T-cell (primary cell): Measurements from ENCODE around the gene INSRR. TPM values are rescaled to one million over a fixed set of nuclear protein-coding genes. Genes with fewer than 3 reads are reported as not detected.

ENCODE experiments used
- ATAC-seq, 4 experiments: fragments of 200-7000 bp in 3 of 4; fragments of 150-1000 bp in 1 of 4; cut with Tn5 transposase; replicated peaks in 1 of 4; 1 replicate in 3 of 4; 2 replicates in 1 of 4; pipeline ENCODE4 v1.10.0; 2021; ENCODE audit warnings: moderate library complexity in 3 of 4, mild to moderate bottlenecking in 2 of 4, moderate number of reproducible peaks in 1 of 4
- CTCF ChIA-PET, 2 donors: fragments of 300-600 bp; sonication (Branson Sonifier 250); formaldehyde crosslinking; loops; one replicate each; lab custom pipeline; 2022; ENCODE audit warnings: antibody characterized with exemption in 2 of 2; lab: Charles Lee
- POLR2A ChIA-PET, 2 donors: fragments of 300-600 bp; sonication (Branson Sonifier 250); formaldehyde crosslinking; loops; one replicate each; lab custom pipeline; 2022; ENCODE audit warnings: antibody characterized with exemption in 2 of 2; lab: Charles Lee
- DNase-seq, 35 experiments: peaks; one replicate each; pipeline versions ENCODE4 v3.0.0 to v3.0.0-alpha.2; 2013 to 2023
- H3K27ac ChIP-seq: one replicate; pipeline ENCODE4 v1.5.1; 2013; ENCODE audit warnings: low read length
- H3K27me3 ChIP-seq, 2 experiments: replicated peaks in 1 of 2; 1 replicate in 1 of 2; 2 replicates in 1 of 2; pipeline versions ENCODE4 v1.6.1 to v1.7.0; 2013; ENCODE audit warnings: low read length in 1 of 2, mixed read lengths in 1 of 2; ENCODE audit not compliant: control insufficient read depth in 2 of 2, insufficient read depth in 2 of 2; ENCODE audit errors: extremely low read depth in 1 of 2
- H3K36me3 ChIP-seq, 2 donors: 1 replicate in 1 of 2; 2 replicates in 1 of 2; pipeline versions ENCODE4 v1.6.1 to v1.7.0; 2013; ENCODE audit warnings: low read length in 1 of 2; ENCODE audit not compliant: control insufficient read depth in 2 of 2, insufficient read depth in 1 of 2; ENCODE audit errors: extremely low read depth in 1 of 2
- H3K4me1 ChIP-seq, 2 experiments: 1 replicate in 1 of 2; 2 replicates in 1 of 2; pipeline versions ENCODE4 v1.6.1 to v1.7.0; 2013; ENCODE audit warnings: low read length in 2 of 2, mixed read lengths in 1 of 2; ENCODE audit not compliant: insufficient read depth in 2 of 2, control insufficient read depth in 1 of 2; ENCODE audit errors: extremely low read depth in 1 of 2
- H3K4me3 ChIP-seq, 2 donors: 1 replicate in 1 of 2; 2 replicates in 1 of 2; pipeline versions ENCODE4 v1.5.1 to v1.7.0; 2013; ENCODE audit warnings: mild to moderate bottlenecking in 2 of 2, low read length in 1 of 2, moderate library complexity in 1 of 2; ENCODE audit not compliant: control insufficient read depth in 1 of 2; ENCODE audit errors: extremely low read depth in 1 of 2
- H3K9me3 ChIP-seq: 2 replicates; pipeline ENCODE4 v1.7.0; 2013
- H3K27ac Mint-ChIP-seq, 2 donors: one replicate each; pipeline ENCODE4 v1.8.0; 2020 to 2021; ENCODE audit warnings: mild to moderate bottlenecking in 2 of 2, mixed read lengths in 2 of 2
- H3K27me3 Mint-ChIP-seq, 2 donors: one replicate each; pipeline ENCODE4 v1.8.0; 2021 to 2022; ENCODE audit warnings: mixed read lengths in 2 of 2
- H3K36me3 Mint-ChIP-seq: one replicate; pipeline ENCODE4 v1.8.0; 2021; ENCODE audit warnings: mixed read lengths
- H3K4me1 Mint-ChIP-seq, 3 donors: one replicate each; pipeline ENCODE4 v1.8.0; 2020 to 2022; ENCODE audit warnings: mixed read lengths in 3 of 3, mild to moderate bottlenecking in 1 of 3
- H3K4me3 Mint-ChIP-seq, 3 donors: one replicate each; pipeline ENCODE4 v1.8.0; 2020 to 2022; ENCODE audit warnings: mild to moderate bottlenecking in 3 of 3, mixed read lengths in 3 of 3, moderate library complexity in 3 of 3
- H3K9me3 Mint-ChIP-seq, 3 donors: one replicate each; pipeline ENCODE4 v1.8.0; 2020 to 2022; ENCODE audit warnings: mixed read lengths in 3 of 3
- WGBS: methylation state at CpG from one replicate; pipeline ENCODE4 v1.1.5; 2013; ENCODE audit warnings: missing lambda C conversion rate; ENCODE audit not compliant: insufficient coverage; 5-methylcytosine and 5-hydroxymethylcytosine counted together
- total RNA-seq, 35 experiments: library from RNA in 6 of 35; stranded (reverse) in 6 of 35; fragments of 120-200 nt in 1 of 35; gene quantifications; one replicate each; pipeline versions ENCODE4 v1.2.1 to v1.2.4 and lab custom pipeline; 2013 to 2026

The INSRR gene
- total RNA-seq, 5 donors from 2014 or later (not counting 1 experiment from before 2014, with no cell fraction given): 0.07 TPM; not detected in 4

DNA sequence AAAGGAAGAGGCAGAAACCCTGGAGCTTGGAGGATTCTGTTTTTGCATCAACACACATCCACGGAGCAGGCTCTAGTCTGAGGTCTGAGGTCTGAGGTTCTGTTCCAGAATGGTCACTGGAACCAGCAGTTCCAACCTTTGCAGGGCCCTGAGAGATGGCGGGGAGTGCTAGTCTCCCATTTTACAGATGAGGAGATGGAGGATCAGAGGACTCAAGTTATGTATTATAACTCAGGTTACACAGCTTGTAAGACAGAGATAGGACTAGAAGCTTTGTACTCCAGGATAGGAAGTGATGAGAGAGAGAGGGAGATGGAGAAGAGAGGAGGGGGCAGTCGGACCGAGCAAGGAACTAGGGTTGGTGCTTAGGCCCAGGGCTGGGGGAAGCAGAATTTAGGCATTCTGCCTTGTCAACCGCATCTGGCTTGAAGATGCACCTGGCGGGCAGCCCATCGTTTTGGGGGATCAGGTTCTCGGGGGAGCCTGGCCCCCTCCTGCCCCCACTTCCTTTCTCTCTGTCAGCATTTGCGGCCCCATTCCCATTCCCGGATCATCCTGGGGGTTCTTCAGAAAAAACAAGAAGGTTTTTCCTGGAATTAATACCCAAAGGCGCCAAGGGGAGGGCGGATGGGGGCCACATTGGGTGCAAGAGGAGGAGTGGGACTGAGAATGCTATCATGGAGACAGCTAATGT lies 40.2 kb upstream of the INSRR start:
- Mint-ChIP-seq H3K4me1 (peaks cover 5 to 7% (median 6%) of the 10 kb centered on the region in 3 donors), H3K4me3 (no peak overlapping the region), H3K9me3 (no peaks in the 10 kb centered on the region), H3K27me3 (peaks cover 10 to 47% of the 10 kb centered on the region in 2 donors), H3K27ac (no peak overlapping the region), H3K36me3 (no peaks in the 10 kb centered on the region)
- WGBS: 89% methylated on average over 10 of the region's 12 CpGs
- Histone ChIP-seq H3K4me1 (peaks cover 0 to 7% of the 10 kb centered on the region in 2 experiments), H3K27ac (no peak overlapping the region), H3K4me3 (no peak overlapping the region), H3K36me3 (no peaks in the 10 kb centered on the region), H3K9me3 (no peaks in the 10 kb centered on the region), H3K27me3 (peaks cover 0 to 79% of the 10 kb centered on the region in 2 experiments)
- no peak for DNase-seq
- ATAC-seq: no peak
- ChIA-PET CTCF (interaction anchor here in 1 of 2 donors (0.6 kb wide), 1 partner anchor 103 kb away, joined by 3 read pairs; no protein-coding TSS in a partner anchor), POLR2A (no interaction called here)

DNA sequence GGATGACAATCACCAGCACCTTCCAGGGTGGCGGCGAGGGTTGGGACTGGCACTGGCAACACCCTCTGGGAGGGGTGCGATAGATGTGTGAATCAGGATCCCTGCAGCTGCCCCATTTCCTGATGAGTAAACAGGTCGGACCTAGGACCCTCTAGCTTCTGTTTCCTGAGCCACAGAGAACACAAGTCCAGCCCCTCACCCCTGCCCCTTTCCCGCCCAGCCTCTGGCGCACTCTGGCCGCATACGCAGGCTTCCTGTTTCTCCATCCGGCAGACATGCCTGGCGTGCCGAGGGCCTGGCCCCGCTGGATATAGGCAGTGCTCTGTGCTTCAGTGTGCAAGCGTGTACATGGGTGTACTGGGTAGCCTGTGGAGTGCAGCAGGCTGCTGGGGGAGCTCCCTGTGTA lies 39.2 kb upstream of the INSRR start:
- ChIA-PET CTCF (interaction anchor here in 1 of 2 donors (0.6 kb wide), 1 partner anchor 99 kb away, joined by 11 read pairs; no protein-coding TSS in a partner anchor), POLR2A (no interaction called here)
- Mint-ChIP-seq H3K27me3 (peaks cover 10 to 51% of the 10 kb centered on the region in 2 donors), H3K4me1 (peaks cover 7 to 10% (median 8%) of the 10 kb centered on the region in 3 donors), H3K4me3 (no peak overlapping the region), H3K9me3 (no peaks in the 10 kb centered on the region), H3K27ac (no peak overlapping the region), H3K36me3 (no peaks in the 10 kb centered on the region)
- no peaks in the 10 kb centered on the region for H3K36me3 ChIP-seq
- 10% methylated on average over 3 of the region's 13 CpGs for WGBS
- no peaks in the 10 kb centered on the region for H3K9me3 ChIP-seq
- DNase-seq (no peak), ATAC-seq (peak; percentile 13 to 46 (median 40))
- H3K4me3 ChIP-seq: no peak overlapping the region
- peaks cover 2 to 16% of the 10 kb centered on the region in 2 experiments for H3K4me1 ChIP-seq
- peaks cover 0 to 88% of the 10 kb centered on the region in 2 experiments for H3K27me3 ChIP-seq
- H3K27ac ChIP-seq: no peak overlapping the region

DNA sequence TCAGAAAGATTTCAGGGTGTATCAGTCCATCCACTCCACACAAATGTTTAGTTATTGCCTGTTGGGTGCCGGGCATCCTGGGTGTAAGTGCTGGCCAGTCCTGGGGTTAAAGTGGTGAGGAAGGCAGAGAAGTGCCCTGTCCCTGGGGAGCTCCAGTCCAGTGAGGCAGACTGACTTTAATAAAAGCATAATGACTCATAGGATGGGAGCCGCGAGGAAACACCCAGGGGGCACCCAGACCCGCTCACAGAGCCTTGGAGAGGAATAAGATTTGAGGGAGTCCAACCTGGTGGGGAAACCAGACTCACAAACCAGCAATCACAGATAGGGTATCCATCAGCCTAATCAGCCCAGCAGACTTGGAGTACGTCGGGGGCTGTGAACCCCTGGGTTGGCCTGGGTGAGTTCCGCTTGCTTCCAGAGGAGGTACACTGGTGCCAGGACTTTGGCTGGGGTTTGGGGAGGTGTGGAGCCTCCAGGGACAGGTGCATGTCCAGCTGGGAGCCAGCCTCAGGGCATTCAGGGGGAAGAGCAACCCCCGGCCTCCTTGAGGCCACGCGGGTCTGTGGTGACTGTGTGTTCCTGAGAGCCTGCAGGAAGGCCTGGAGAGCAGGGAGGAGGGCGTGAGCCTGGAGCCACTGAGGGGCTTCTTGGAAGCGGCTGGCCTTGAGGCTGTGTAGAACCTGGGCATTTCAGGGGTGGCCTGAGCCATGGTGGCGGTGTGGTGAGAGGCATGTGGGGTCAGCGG lies 38.3 kb upstream of the INSRR start:
- H3K9me3 Mint-ChIP-seq: no peaks in the 10 kb centered on the region
- CTCF ChIA-PET: interaction anchor here in 1 of 2 donors (0.6 kb wide), 1 partner anchor 98 kb away, joined by 11 read pairs; no protein-coding TSS in a partner anchor
- H3K4me1 Mint-ChIP-seq: peaks cover 10 to 17% (median 16%) of the 10 kb centered on the region in 3 donors
- H3K27me3 Mint-ChIP-seq: peaks cover 10 to 56% of the 10 kb centered on the region in 2 donors
- 76% methylated on average over 12 of the region's 14 CpGs for WGBS
- no peaks in the 10 kb centered on the region for H3K36me3 ChIP-seq
- no peak overlapping the region for H3K4me3 ChIP-seq
- no peaks in the 10 kb centered on the region for H3K36me3 Mint-ChIP-seq
- H3K27ac ChIP-seq: no peak overlapping the region
- H3K27ac Mint-ChIP-seq: peak overlapping the region in 1 of 2 donors; percentile 43
- peaks cover 4 to 25% of the 10 kb centered on the region in 2 experiments for H3K4me1 ChIP-seq
- POLR2A ChIA-PET: no interaction called here
- H3K27me3 ChIP-seq: peaks cover 0 to 94% of the 10 kb centered on the region in 2 experiments
- no peaks in the 10 kb centered on the region for H3K9me3 ChIP-seq
- DNase-seq: no peak
- no peak for ATAC-seq
- no peak overlapping the region for H3K4me3 Mint-ChIP-seq

DNA sequence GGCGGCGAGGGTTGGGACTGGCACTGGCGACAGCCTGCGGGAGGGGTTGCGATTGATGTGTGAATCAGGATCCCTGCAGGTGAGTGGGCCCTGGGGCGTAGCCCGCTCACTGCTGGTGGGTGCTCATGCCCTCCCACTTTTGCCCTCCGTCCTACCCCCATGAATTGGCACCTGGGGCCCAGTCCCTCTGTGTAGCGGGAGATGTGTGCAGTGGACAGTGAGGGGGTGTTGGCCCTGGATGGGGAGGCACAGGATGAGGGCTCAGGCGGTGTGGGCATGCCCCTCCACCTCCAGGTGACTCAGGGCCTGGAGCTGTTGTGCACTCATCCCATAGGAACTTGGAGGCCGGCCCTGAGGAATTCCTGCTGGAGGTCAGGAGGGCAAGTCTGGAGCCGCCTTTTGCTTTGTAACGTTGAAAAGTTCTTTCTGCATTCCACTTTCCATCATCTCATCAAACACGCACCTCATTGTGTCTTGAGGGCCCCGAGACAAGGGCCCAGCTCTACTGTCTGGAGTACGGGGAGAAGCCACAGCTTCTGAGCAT lies 37.6 kb upstream of the INSRR start:
- peaks cover 4 to 32% of the 10 kb centered on the region in 2 experiments for H3K4me1 ChIP-seq
- Mint-ChIP-seq H3K4me1 (peaks cover 17 to 24% (median 22%) of the 10 kb centered on the region in 3 donors), H3K27me3 (peaks cover 14 to 57% of the 10 kb centered on the region in 2 donors), H3K36me3 (no peaks in the 10 kb centered on the region), H3K9me3 (no peaks in the 10 kb centered on the region), H3K4me3 (no peak overlapping the region), H3K27ac (peak overlapping the region in 1 of 2 donors; percentile 43)
- ATAC-seq (no peak), DNase-seq (no peak)
- no peak overlapping the region for H3K4me3 ChIP-seq
- H3K9me3 ChIP-seq: no peaks in the 10 kb centered on the region
- POLR2A ChIA-PET: no interaction called here
- CTCF ChIA-PET: no interaction called here
- peaks cover 0 to 95% of the 10 kb centered on the region in 2 experiments for H3K27me3 ChIP-seq
- no peaks in the 10 kb centered on the region for H3K36me3 ChIP-seq
- no peak overlapping the region for H3K27ac ChIP-seq
- 90% methylated on average over 7 of the region's 16 CpGs for WGBS

DNA sequence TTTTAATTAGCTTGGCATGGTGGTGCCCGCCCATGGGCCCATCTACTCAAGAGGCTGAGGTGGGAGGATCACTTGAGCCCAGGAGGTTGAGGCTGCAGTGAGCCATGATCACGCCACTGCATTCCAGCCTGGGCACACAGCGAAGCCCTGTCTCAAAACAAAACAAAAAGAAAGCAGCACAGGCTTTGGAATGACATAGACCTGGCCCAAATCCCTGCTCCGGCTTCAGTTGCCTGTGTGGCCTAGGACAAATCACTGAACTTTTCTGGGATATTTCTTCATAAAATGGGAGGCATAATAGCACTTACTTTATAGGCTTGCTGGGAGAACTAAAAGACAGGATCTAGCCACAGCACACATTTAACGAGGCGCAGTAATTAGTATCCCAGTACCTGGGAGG lies 37.0 kb upstream of the INSRR start:
- Histone ChIP-seq H3K36me3 (no peaks in the 10 kb centered on the region), H3K4me3 (no peak overlapping the region), H3K27me3 (peaks cover 0 to 91% of the 10 kb centered on the region in 2 experiments), H3K4me1 (peaks cover 4 to 32% of the 10 kb centered on the region in 2 experiments), H3K27ac (no peak overlapping the region), H3K9me3 (no peaks in the 10 kb centered on the region)
- H3K27ac Mint-ChIP-seq: no peak overlapping the region
- ATAC-seq (no peak), DNase-seq (no peak)
- H3K4me1 Mint-ChIP-seq: peaks cover 18 to 24% (median 23%) of the 10 kb centered on the region in 3 donors
- peaks cover 19 to 57% of the 10 kb centered on the region in 2 donors for H3K27me3 Mint-ChIP-seq
- ChIA-PET POLR2A (no interaction called here), CTCF (no interaction called here)
- H3K36me3 Mint-ChIP-seq: no peaks in the 10 kb centered on the region
- 83% methylated on average over 3 of the region's 6 CpGs for WGBS
- no peaks in the 10 kb centered on the region for H3K9me3 Mint-ChIP-seq
- H3K4me3 Mint-ChIP-seq: no peak overlapping the region

DNA sequence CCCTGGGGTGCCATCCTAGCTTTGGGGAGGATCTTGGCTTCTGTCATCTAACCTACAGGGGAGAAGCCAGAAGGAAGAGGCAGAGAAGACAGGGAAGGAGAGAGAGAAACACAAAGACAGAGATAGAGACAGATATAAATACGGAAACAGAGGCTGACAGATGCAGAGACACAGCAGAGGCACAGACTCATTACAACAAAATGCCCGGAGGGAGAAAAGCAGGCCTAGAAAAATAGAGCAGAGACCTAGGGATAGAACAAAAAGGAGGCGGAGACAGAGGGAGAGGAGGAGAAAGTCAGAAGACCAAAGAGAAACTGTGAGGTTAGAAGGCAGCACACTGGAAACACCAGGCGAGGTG lies 36.5 kb upstream of the INSRR start:
- POLR2A ChIA-PET: no interaction called here
- Histone ChIP-seq H3K36me3 (no peaks in the 10 kb centered on the region), H3K4me1 (peaks cover 4 to 32% of the 10 kb centered on the region in 2 experiments), H3K4me3 (no peak overlapping the region), H3K27me3 (peaks cover 0 to 87% of the 10 kb centered on the region in 2 experiments), H3K9me3 (no peaks in the 10 kb centered on the region), H3K27ac (no peak overlapping the region)
- H3K9me3 Mint-ChIP-seq: no peaks in the 10 kb centered on the region
- H3K4me1 Mint-ChIP-seq: peaks cover 18 to 25% (median 23%) of the 10 kb centered on the region in 3 donors
- CTCF ChIA-PET: no interaction called here
- H3K36me3 Mint-ChIP-seq: no peaks in the 10 kb centered on the region
- DNase-seq: no peak
- no peak for ATAC-seq
- H3K4me3 Mint-ChIP-seq: no peak overlapping the region
- 93% methylated on average over 3 of the region's 4 CpGs for WGBS
- H3K27ac Mint-ChIP-seq: no peak overlapping the region
- peaks cover 21 to 58% of the 10 kb centered on the region in 2 donors for H3K27me3 Mint-ChIP-seq
